ENCODE data around the gene POLA1. TPM values are rescaled to one million over a fixed set of nuclear protein-coding genes. Genes with fewer than 3 reads are reported as not detected.
A peak's percentile ranks its signal among the peaks of the same experiment; 100 is the strongest.

POLA1 gene
- total RNA-seq, 2 donors from 2014 or later = 24.4 to 53.6 TPM

- H3K27ac ChIP-seq (ENCODE audit: low read depth, low read length) = no peak overlapping the region
- peaks cover 98% of the 10 kb centered on the region for H3K27me3 ChIP-seq (ENCODE audit: control insufficient read depth, insufficient read depth, low read length, poor library complexity, severe bottlenecking)
- 1 to 80% methylated on average over 1 to 56 of the region's 64 CpGs for WGBS, 2 experiments (ENCODE audit: insufficient coverage in 1 of 2, insufficient read length in 1 of 2)
- H3K4me3 ChIP-seq (ENCODE audit: low read length) = no peak overlapping the region
- Mint-ChIP-seq H3K27ac (no peak overlapping the region), H3K4me3 (peak overlapping the region; percentile 42), H3K27me3 (ENCODE audit: insufficient read depth) (peaks cover 96% of the 10 kb centered on the region), H3K36me3 (ENCODE audit: low read depth) (no peaks in the 10 kb centered on the region), H3K4me1 (peaks cover 25% of the 10 kb centered on the region), H3K9me3 (no peaks in the 10 kb centered on the region)
- H3K36me3 ChIP-seq (ENCODE audit: control insufficient read depth, insufficient read depth, low read length) = no peaks in the 10 kb centered on the region
- H3K9ac ChIP-seq (ENCODE audit: extremely low read depth, low read length, poor library complexity, severe bottlenecking) = no peak overlapping the region
- no peak for TF ChIP-seq CTCF (conservative IDR thresholded peaks at IDR 0.05)
- H3K4me1 ChIP-seq (ENCODE audit: control insufficient read depth, insufficient read depth, low read length) = no peaks in the 10 kb centered on the region
- H3K9me3 ChIP-seq (ENCODE audit: control insufficient read depth, low read length) = no peaks in the 10 kb centered on the region
- peak; percentile 86 for DNase-seq
Measured at GRCh38 chrX:25007059-25008053, 313.6 kb downstream of the POLA1 start.

GRCh38 chrX:25009407-25009806 lies 315.7 kb downstream of the POLA1 start:
- no peaks in the 10 kb centered on the region for H3K36me3 ChIP-seq (ENCODE audit: control insufficient read depth, insufficient read depth, low read length)
- H3K9me3 ChIP-seq (ENCODE audit: control insufficient read depth, low read length) = no peaks in the 10 kb centered on the region
- H3K27ac ChIP-seq (ENCODE audit: low read depth, low read length) = no peak overlapping the region
- Mint-ChIP-seq H3K4me3 (no peak overlapping the region), H3K4me1 (peaks cover 16% of the 10 kb centered on the region), H3K36me3 (ENCODE audit: low read depth) (no peaks in the 10 kb centered on the region), H3K9me3 (no peaks in the 10 kb centered on the region), H3K27ac (no peak overlapping the region), H3K27me3 (ENCODE audit: insufficient read depth) (peaks cover 94% of the 10 kb centered on the region)
- H3K9ac ChIP-seq (ENCODE audit: extremely low read depth, low read length, poor library complexity, severe bottlenecking) = no peak overlapping the region
- no peak for DNase-seq
- TF ChIP-seq CTCF (conservative IDR thresholded peaks at IDR 0.05) = no peak
- H3K4me1 ChIP-seq (ENCODE audit: control insufficient read depth, insufficient read depth, low read length) = no peaks in the 10 kb centered on the region
- 20 to 22% methylated on average over 2 to 7 of the region's 7 CpGs for WGBS, 2 experiments (ENCODE audit: insufficient coverage in 1 of 2, insufficient read length in 1 of 2)
- no peak overlapping the region for H3K4me3 ChIP-seq (ENCODE audit: low read length)
- H3K27me3 ChIP-seq (ENCODE audit: control insufficient read depth, insufficient read depth, low read length, poor library complexity, severe bottlenecking) = peaks cover 98% of the 10 kb centered on the region

- H3K27ac ChIP-seq (ENCODE audit: low read depth, low read length) = no peak overlapping the region
- no peaks in the 10 kb centered on the region for H3K9me3 ChIP-seq (ENCODE audit: control insufficient read depth, low read length)
- Mint-ChIP-seq H3K36me3 (ENCODE audit: low read depth) (no peaks in the 10 kb centered on the region), H3K27ac (no peak overlapping the region), H3K4me3 (no peak overlapping the region), H3K4me1 (peaks cover 13% of the 10 kb centered on the region), H3K9me3 (no peaks in the 10 kb centered on the region), H3K27me3 (ENCODE audit: insufficient read depth) (peaks cover 95% of the 10 kb centered on the region)
- WGBS, 2 experiments (ENCODE audit: insufficient coverage in 1 of 2, insufficient read length in 1 of 2) = 8% methylated on average over 32 of the region's 33 CpGs; no CpG with 5 or more reads in 1 of the 2 experiments
- H3K4me3 ChIP-seq (ENCODE audit: low read length) = no peak overlapping the region
- TF ChIP-seq CTCF (conservative IDR thresholded peaks at IDR 0.05) = no peak
- no peak for DNase-seq
- H3K9ac ChIP-seq (ENCODE audit: extremely low read depth, low read length, poor library complexity, severe bottlenecking) = no peak overlapping the region
- peaks cover 98% of the 10 kb centered on the region for H3K27me3 ChIP-seq (ENCODE audit: control insufficient read depth, insufficient read depth, low read length, poor library complexity, severe bottlenecking)
- no peaks in the 10 kb centered on the region for H3K4me1 ChIP-seq (ENCODE audit: control insufficient read depth, insufficient read depth, low read length)
- H3K36me3 ChIP-seq (ENCODE audit: control insufficient read depth, insufficient read depth, low read length) = no peaks in the 10 kb centered on the region
Measured at GRCh38 chrX:25010784-25011588, 317.3 kb downstream of the POLA1 start.
